C4-2B (cell line): Measurements from ENCODE around the gene GPR17.

Source experiments
- CTCF ChIP-seq: fragments of 450-650 bp; conservative IDR thresholded peaks from 2 replicates; pipeline ENCODE4 v1.5.1; 2017; ENCODE audit warnings: mild to moderate bottlenecking
- ZFX ChIP-seq: fragments of 450-650 bp; IDR thresholded peaks from 2 replicates; pipeline ENCODE4 v1.6.1; 2017

- no peak for TF ChIP-seq CTCF
- no peak for TF ChIP-seq ZFX
Observed at GRCh38 chr2:127597046-127597983, 48.6 kb upstream of the GPR17 start.
